ENCODE measurements around the gene ELK4. TPM values are rescaled to one million over a fixed set of nuclear protein-coding genes. Genes with fewer than 3 reads are reported as not detected.
A peak's percentile ranks its signal among the peaks of the same experiment; 100 is the strongest.
"Not testable (repeated sequence)": the region's sequence is repeated elsewhere in the genome, so short reads cannot be mapped to it uniquely, and the experiment has no call there.

The ELK4 gene
- total RNA-seq, 2 donors from 2014 or later: 49.8 to 54.6 TPM

DNA sequence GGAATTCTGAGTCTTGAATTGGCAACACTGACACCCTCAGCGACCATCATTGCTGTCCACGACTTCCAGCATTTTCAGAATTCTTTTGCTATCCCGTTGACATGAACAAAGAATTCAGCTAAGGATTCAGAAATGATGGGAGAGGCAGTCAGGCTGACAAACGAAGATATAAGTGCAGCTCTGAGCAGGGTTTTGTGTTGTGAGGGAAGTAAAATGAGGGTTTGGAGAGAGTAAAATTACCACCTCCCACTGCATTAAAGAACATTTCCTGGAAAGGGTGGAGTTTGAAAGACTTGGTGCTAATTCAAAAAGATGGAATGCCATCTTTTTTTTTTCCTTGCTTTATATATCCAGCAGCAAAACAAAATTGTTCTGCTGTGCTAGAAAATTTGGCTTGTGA lies 4.9 kb upstream of the ELK4 start:
- no peak for DNase-seq (ENCODE audit: low spot score)
- intact Hi-C loops (cut with DNase I): no loop called here

DNA sequence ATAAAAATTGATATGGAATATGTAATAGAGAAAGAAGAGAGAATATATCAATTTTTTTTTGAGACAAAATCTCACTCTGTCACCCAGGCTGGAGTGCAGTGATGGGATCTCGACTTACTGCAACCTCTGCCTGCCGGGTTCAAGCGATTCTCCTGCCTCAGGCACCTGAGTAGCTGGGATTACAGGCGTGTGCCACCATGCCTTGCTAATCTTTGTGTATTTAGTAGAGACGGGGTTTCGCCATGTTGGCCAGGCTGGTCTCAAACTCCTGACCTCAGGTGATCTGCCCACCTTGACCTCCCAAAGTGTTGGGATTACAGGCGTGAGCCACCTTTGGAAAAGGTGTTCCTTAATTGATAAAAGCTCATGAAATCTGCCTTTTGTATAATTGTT lies 4.3 kb upstream of the ELK4 start:
- intact Hi-C loops (cut with DNase I); DNase-seq (ENCODE audit: low spot score): not testable (repeated sequence)

DNA sequence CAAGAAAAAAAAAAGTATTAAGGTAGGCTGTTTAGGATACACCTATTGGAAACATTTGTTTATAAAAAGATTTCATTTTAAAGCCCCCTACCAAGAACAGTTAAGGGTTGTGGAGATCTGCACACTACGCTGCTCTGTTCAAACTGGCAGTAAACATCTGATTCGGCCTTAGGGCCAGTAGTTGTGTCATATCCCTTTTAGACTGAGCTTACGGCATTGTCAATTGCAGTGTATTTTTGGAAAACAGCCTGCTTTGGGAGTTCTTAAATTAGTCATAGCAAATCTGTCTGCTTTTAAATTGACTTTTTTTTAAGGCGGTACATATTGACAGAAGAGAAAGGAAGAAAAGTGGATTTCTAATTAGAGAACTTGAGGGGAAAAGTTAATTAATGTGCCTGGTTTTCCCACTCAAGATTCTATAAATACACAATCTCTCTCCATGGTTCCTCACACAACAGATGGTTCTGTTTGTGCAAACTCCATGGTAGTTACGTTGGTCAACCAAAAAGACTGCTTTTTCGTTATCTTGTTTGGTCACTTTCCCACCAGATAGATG lies 1.7 kb upstream of the ELK4 start:
- no peak for DNase-seq (ENCODE audit: low spot score)
- intact Hi-C loops (cut with DNase I): loop anchor here in 1 of 2 donors (5.0 kb wide), 1 partner anchor 36 kb away; no protein-coding TSS in a partner anchor

DNA sequence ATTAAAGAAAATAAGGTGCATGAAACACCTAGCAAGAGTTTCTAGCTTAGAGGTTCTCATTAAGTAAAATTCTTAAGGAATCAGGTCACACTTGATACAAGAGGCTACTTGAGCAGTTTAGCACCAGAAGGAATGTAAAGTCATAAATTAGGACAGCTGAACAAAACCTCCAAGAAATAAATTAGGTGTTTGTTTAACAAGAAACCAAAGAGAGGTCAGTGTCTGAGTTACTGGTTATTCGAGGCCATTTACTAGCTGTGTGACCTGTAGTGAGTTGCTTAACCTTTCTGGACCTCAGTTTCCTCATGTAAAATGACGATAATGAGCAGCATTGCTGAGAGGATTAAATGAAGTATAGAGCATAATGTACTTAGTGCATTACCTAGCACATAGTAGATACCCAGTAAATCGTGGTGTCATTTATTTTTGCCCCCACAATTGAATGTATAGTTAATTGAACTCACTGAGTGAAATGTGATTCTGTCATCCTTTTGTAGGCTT lies 908 bp upstream of the ELK4 start:
- DNase-seq (ENCODE audit: low spot score): no peak
- intact Hi-C loops (cut with DNase I): loop anchor here in 1 of 2 donors (5.0 kb wide), 1 partner anchor 35 kb away; no protein-coding TSS in a partner anchor

DNA sequence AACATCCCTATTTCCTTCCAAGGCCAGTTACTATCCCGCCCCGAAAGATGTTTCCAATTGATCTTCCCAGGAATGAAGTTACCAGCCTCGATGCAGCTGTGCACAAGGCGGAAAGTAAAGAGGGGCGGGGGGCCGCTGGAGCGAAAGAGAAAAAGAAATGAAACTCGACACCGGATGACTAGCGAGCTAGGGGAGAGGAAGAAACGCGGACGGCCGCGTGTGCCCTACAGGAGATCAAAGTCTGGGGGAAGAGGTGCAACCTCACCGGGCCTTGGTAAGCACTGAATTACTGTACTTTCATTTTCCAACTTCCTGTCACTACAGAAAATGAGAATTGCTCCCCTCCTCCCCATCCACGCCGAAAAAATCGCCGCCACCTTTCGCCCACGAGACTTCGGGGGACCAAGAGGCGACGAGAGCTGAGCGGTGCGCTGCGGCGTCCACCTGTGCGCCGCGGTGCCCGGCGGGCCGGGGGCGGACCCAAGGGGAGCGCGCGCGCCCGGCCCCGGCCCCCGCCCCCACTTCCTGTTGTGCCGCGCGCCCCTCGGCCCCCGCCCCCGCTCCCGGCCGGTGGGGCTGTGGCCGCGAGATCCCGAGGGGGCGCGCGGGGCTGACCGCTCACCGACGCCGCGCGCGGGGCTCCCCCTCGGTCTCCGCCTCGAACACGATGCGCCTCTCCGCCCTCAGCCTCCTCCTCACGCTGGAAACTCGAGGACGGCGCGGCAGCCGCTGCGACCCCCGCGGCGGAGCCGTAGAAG lies 622 bp downstream of the ELK4 start:
- peak; percentile 88 for DNase-seq (ENCODE audit: low spot score)
- intact Hi-C loops (cut with DNase I): loop anchor here in 1 of 2 donors (5.0 kb wide), 1 partner anchor 34 kb away; no protein-coding TSS in a partner anchor

DNA sequence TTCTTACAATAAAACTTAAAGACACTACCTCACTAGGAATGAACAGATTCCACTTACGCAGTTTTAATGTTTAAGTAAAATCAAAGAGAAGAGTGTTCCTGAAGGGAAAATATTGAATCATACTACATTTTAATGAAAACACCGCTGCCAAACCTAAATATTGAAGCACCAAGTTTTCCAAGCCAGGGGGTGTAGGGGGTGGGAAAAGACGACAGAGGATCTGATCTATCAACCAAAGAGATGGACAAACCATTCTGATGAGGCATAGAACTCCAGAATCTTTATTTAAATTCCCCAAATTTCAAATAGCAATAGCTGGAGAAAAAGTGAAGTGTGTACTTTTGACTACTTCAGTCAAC lies 1.2 kb downstream of the ELK4 start:
- no peak for DNase-seq (ENCODE audit: low spot score)
- intact Hi-C loops (cut with DNase I): loop anchor here in 1 of 2 donors (5.0 kb wide), 1 partner anchor 33 kb away; no protein-coding TSS in a partner anchor

DNA sequence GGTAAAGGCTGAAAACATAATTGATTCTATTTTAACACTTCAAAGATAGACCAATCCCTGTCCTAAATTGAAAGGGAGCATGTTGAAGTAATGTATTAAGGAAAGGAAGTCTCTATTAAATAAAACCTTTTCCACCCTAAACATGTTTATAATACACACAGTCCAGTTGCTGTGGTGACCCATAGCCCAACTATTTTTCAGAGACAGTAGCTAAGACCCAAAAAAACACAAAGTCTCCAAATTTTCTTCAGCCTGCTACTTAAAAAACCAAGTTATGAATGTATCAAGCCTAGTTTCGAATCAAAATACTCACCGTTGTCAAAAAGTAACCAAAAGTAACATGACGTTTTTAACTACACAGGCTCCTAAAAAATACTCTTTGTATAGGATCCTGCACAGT lies 1.6 kb downstream of the ELK4 start:
- intact Hi-C loops (cut with DNase I): loop anchor here in 1 of 2 donors (5.0 kb wide), 1 partner anchor 33 kb away; no protein-coding TSS in a partner anchor
- DNase-seq (ENCODE audit: low spot score): no peak

DNA sequence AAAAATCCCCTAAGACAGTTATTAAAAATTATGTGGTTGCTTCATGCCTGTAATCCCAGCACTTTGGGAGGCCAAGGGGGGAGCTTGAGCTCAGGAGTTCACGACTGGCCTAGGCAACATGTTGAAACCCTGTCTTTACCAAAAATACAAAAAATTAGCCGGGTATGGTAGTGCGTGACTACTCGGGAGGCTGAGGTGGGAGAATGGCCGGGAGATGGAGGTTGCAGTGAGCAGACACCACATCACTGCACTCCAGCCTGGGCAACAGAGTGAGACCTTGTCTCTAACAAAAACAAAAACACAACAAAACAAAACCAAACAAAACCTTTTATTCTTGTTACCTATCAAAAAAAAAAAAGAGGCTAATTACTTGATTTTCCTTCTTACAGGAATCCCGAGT lies 2.1 kb downstream of the ELK4 start:
- intact Hi-C loops (cut with DNase I): loop anchor here in 1 of 2 donors (5.0 kb wide), 1 partner anchor 32 kb away; no protein-coding TSS in a partner anchor
- DNase-seq (ENCODE audit: low spot score): no peak

DNA sequence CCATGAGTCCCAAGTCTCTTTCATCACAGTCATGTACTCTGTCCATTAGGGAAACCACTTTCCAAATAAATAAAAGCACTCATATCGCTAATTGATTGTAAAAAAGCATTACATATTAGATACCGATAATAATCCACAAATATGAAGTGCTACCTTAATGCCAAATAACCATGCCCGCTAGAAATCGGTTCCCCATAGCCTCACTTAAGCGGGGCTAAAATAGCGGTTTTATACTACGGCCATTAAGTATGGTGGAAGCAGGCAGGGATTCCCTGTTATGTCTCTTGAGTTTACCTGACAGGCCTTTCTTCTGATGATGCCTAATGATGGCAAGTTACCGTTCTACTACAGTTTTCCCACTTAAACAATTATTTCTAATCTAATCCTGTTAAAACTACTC lies 3.9 kb downstream of the ELK4 start:
- intact Hi-C loops (cut with DNase I): no loop called here
- DNase-seq (ENCODE audit: low spot score): no peak

DNA sequence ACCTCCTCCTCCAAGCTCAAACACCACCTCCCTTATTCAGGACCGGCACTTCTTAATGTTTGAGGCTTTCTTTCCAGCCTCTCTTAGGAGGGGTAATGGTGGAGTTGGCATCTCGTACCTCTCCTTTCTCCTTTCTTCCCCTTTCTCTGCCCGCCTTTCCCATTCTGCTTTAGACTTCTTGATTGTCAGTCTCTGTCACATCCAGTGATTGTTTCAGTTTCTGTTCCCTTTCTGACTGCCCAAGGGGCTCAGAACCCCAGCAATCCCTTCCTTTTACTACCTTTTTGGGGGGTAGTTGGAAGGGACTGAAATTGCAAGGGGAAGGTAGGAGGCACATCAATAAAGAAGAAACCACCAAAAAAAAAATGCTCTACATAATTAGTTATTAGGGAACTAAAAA lies 5.6 kb downstream of the ELK4 start:
- no peak for DNase-seq (ENCODE audit: low spot score)
- intact Hi-C loops (cut with DNase I): no loop called here

DNA sequence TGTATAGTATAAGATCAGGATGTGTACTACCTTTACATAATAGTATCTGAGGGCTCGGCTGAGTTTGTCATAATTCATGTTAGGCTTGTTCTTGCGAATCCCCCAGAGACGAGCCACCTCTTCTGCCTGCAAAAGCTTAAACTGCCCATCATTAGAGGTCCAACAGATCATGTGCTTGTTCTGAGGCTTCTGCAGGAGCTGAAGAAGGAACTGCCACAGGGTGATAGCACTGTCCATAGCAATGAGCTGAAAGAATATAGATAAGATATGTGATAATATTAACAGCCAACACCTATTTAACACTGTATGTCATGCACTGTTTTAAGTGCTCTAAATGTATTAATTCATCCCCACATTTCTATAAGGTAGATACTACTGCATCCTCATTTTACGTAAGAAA lies 8.2 kb downstream of the ELK4 start:
- DNase-seq (ENCODE audit: low spot score): no peak
- intact Hi-C loops (cut with DNase I): no loop called here

DNA sequence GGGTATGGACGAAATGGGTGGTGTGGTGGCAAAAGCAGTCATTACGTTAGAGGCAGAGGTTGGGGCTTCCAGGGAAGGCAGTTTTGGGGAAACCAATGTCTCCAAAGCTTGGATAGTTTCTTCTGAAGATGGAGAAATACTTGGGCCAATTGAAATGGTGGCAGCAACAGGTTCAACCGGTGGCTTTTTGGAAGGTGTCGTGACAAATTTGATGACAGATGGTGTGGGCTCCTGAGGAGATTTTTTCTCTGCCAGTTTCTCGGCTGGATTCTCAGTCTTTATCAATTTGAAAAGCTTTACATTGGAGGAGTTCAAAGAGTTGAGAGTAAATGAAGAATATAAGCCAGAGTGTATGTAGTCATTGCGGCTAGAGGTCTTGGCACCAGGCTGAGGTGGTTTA lies 11.5 kb downstream of the ELK4 start:
- DNase-seq (ENCODE audit: low spot score): no peak
- intact Hi-C loops (cut with DNase I): no loop called here

DNA sequence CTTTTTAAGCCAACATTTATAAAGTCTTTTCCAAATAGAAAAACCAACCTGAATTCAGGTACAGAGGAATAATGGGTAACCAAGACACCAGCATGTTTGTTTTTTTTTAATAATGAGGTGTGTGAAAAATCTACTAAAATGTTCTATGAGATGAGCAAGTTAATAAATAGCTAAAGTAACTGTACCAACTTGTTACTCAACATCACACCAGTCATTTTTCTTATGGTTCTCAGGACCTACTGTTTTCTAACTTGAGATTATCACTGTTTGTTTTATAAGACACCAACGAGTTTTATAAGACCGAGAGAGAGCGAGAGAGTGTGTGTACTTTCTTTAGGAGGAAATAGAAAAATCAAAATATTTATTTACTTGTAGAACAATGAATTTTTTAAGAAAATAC lies 12.4 kb downstream of the ELK4 start:
- intact Hi-C loops (cut with DNase I): no loop called here
- DNase-seq (ENCODE audit: low spot score): no peak

DNA sequence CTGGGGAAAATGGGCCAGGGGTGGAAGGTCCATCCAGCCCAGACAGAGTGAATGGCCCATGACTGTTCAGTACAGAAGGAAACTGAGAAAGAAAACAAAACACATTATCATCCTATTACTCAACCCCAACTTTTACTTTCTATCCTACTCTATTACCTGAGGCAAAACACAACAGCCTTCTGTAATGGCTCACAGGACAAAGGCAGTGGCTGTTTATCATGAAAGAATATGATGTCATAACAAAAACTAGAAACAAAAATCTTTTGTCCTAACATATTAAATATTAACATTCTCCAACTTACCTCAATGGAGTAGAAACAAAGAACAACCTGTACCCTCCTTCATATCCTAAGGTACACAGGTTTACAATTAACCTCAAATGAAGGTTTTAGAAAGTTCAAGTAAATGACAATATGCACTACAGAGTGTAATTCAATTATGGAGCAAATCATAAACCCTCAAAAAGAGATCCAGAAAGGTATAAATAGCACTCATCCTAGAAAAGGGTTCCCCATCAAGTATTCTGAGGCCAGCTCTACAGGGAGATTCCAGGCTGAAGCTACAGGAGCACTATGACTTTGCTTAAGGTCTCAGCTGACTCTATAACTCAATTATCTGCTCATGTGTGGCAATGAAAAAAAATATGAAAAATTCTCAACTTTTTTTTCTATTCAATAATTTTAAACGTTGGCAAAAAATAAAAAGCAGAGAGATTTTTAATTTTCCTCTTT lies 15.1 kb downstream of the ELK4 start:
- no peak for DNase-seq (ENCODE audit: low spot score)
- intact Hi-C loops (cut with DNase I): no loop called here

DNA sequence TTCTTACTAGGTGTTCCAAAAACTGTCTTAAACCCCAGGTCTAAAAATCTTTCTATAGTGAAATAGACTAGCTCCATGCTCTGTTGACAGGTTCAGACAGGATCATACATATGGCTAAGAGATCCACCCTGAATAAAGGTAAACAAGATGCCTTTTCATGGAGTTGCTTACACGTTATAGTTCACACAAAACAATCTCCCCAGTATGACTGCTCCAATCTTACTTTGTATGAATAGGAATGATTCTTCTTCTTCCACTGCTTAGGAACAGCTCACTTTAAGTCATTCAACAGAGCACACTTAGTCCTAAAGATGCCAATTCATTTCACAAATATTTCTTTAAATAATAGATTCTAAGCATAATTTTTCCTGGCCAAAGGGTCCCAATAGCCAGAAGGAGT lies 16.0 kb downstream of the ELK4 start:
- intact Hi-C loops (cut with DNase I): no loop called here

DNA sequence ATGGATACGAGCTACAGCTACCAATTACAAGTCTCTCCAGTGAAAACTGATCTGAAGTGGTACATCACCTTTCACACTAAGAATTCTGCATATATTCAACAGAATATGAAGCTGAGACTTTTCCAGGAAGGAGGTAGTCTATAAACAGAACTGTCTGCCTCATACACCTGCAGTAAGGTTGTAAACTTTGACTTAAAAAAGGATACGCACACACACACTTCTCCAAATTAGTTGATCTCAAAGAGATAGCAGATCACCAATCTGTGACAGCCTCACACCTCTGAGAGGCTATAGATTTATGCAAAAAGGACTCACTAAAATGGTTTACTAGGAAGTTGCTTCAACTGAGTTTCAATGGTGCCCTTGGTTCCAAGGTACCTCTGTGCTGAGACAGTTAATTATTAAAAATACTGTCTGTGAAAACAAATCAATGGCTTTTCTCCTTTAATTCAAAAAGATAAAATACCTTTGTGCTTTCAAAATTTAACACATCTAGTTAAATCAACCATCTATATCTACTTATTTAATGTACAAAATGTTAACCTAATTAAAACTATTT lies 17.9 kb downstream of the ELK4 start:
- intact Hi-C loops (cut with DNase I): no loop called here
- DNase-seq (ENCODE audit: low spot score): no peak

More for the DNA sequence above, 16.0 kb downstream of the ELK4 start:
- no peak for DNase-seq (ENCODE audit: low spot score)

DNA sequence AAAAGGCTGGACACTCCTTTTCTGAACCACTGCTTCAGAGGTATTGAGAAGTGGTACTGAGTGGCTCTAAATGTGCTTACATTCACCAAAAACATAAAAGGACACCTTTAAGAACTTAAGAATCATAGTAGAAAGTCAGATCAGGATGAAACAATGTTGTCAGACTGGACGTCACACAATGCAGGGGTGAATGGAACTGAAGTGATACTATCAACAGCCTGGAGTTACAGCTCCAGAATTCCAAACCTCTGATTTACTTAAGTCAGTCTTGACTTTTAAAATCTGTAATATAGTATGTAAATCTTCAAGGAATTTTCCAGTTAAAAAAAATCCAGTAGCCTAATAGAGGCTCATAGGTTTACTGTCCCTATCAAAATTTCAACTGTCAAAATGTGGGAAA lies 19.3 kb downstream of the ELK4 start:
- intact Hi-C loops (cut with DNase I): no loop called here
- no peak for DNase-seq (ENCODE audit: low spot score)

DNA sequence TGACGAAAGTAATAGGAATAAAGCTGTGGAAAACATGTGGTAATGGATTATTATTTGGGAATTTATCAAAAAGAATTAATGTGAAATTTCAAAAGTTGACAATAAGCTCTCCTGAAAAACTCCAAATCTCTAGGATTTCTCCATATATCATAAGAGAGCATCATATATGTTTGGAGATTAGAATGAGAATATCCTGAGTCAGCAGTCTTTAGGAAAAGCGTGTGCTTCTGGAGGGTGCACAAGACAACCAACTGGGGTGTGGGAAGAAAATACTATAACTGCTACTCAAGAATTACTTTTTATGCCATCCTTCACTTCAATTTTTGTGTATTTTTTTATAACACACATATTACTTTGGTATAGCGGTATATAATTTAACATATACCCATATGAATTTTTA lies 19.7 kb downstream of the ELK4 start:
- intact Hi-C loops (cut with DNase I): no loop called here

DNA sequence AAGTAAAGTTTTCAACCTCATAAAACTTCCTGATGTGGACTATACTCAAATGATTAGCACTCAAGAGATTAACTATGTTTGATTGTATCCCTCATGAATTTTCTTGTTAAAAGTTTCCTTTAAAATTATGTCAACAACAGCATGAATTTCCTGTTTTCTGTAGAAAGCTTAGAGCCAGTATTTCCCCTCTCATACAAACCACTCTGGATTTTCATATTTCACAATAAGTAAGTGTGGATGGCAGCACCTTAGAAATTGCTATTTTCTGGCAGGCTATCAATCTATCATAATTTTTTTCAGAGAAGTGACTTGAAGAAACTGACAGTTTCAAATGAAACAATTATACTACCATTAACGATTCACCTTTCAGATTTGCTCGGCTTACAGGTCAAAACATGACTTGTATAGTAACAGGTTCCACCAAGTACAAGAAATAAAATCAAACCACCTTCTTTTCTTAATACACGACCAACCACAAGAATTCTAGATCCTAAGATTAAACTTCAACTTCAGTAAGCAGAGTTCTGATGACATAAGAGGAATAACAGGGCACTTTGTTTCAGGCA lies 20.8 kb downstream of the ELK4 start:
- DNase-seq (ENCODE audit: low spot score): no peak
- intact Hi-C loops (cut with DNase I): no loop called here

More for the DNA sequence above, 19.7 kb downstream of the ELK4 start:
- DNase-seq (ENCODE audit: low spot score): no peak
